Stimulated activated CD8-positive, alpha-beta memory T cell treated with anti-CD3 and anti-CD28 coated beads, Interleukin-2, amount 100 ng/mL, for 1 hour (primary cell): ENCODE data around the gene NCOA5.

ENCODE experiments used
- DNase-seq, 2 donors: peaks; one replicate each; pipeline ENCODE4 v3.0.0-alpha.2; 2020; ENCODE audit warnings: low read depth in 2 of 2

NCOA5 gene

GRCh38 chr20:46040902-46041535 is 48.7 kb downstream of the NCOA5 start:
- no peak for DNase-seq

GRCh38 chr20:46037036-46037435 is 52.7 kb downstream of the NCOA5 start:
- no peak for DNase-seq

GRCh38 chr20:46036370-46036769 is 53.4 kb downstream of the NCOA5 start:
- DNase-seq: no peak

- no peak for DNase-seq
Measured at GRCh38 chr20:46035713-46036112, 54.0 kb downstream of the NCOA5 start.

GRCh38 chr20:46035253-46035652 is 54.5 kb downstream of the NCOA5 start:
- no peak for DNase-seq

- no peak for DNase-seq
Measured at GRCh38 chr20:46034039-46034438, 55.7 kb downstream of the NCOA5 start.

GRCh38 chr20:46031701-46032254 is 58.0 kb downstream of the NCOA5 start:
- no peak for DNase-seq

- no peak for DNase-seq
Measured at GRCh38 chr20:46031014-46031569, 58.7 kb downstream of the NCOA5 start.

- no peak for DNase-seq
Measured at GRCh38 chr20:46030284-46031013, 59.3 kb downstream of the NCOA5 start.

GRCh38 chr20:46028772-46029371 is 60.9 kb downstream of the NCOA5 start, which contains the start of gene SLC12A5:
Gene SLC12A5, plus strand, starts transcription at chr20:46029215. Its CDS starts 130 bp downstream, at chr20:46029345.
- DNase-seq: no peak

GRCh38 chr20:46028110-46028509 is 61.7 kb downstream of the NCOA5 start:
- no peak for DNase-seq

- no peak for DNase-seq
Measured at GRCh38 chr20:46027245-46027853, 62.4 kb downstream of the NCOA5 start.

- no peak for DNase-seq
Measured at GRCh38 chr20:46025376-46025783, 64.4 kb downstream of the NCOA5 start.

GRCh38 chr20:46023999-46024398 is 65.8 kb downstream of the NCOA5 start:
- no peak for DNase-seq

- DNase-seq: no peak
Measured at GRCh38 chr20:46023148-46023484, 66.6 kb downstream of the NCOA5 start.

- peak; percentile 46 to 55 for DNase-seq
Measured at GRCh38 chr20:46022411-46023147, 67.2 kb downstream of the NCOA5 start.

GRCh38 chr20:46021361-46022359 is 68.1 kb downstream of the NCOA5 start:
- DNase-seq: no peak

GRCh38 chr20:46020555-46020954 is 69.2 kb downstream of the NCOA5 start:
- DNase-seq: no peak

GRCh38 chr20:46018611-46019010 is 71.2 kb downstream of the NCOA5 start:
- DNase-seq: no peak

GRCh38 chr20:46018112-46018511 is 71.7 kb downstream of the NCOA5 start:
- DNase-seq: no peak
